Erythroblast (primary cell): ENCODE data around the gene PLIN5.

ENCODE experiments used
- GATA1 ChIP-seq: IDR thresholded peaks from 2 replicates; pipeline ENCODE4 v1.6.1; 2011; ENCODE audit warnings: low read depth, mild to moderate bottlenecking, control low read depth, low read length, moderate library complexity
- POLR2A ChIP-seq: IDR thresholded peaks from 2 replicates; pipeline ENCODE4 v1.6.1; 2011; ENCODE audit warnings: mild to moderate bottlenecking, low read length

DNA sequence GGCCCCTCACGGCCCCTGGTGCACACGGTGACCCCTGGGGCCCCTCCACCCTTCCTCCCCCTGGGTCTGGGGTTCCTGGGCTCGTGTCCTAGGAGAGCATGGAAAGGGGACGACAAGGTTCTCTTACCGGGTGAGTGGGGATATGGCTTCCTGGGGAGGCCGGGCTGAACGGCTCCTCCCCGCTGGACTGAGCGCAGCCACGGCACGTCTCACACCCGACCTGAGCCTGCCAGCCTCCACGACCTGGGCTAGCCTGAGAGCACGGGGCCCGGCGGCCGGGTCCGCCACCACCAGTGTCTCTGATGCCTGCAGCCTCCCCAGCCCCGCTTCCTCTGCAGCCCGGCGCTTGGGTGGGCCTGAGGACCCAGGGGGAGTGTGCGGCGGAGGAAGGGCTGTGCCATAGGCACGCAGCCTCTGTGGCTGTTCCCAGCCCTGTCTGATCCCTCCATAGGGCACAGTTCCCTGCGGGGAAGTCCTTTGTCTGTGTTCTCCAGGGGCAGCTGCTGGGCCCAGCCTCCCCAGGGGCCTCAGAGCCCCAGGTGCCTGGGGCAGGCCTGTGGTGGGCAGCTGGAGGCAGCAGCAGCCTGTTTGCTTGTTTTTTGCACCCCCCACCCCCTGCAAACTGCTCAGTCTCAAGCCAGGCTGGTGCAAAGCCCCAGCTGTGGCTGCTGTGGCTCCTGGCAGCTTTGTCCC lies 31.7 kb downstream of the PLIN5 start:
- TF ChIP-seq POLR2A = no peak
- TF ChIP-seq GATA1 = no peak
